NB4 (cell line): ENCODE results near the gene ZC3H7A.
A peak's percentile ranks its signal among the peaks of the same experiment; 100 is the strongest.

ENCODE experiments used
- MYC ChIP-seq: IDR thresholded peaks from 2 replicates; pipeline ENCODE4 v1.6.1; 2011; ENCODE audit warnings: low read depth, low read length
- POLR2A ChIP-seq: IDR thresholded peaks from 2 replicates; pipeline ENCODE4 v1.6.1; 2011; ENCODE audit warnings: mild to moderate bottlenecking; ENCODE audit not compliant: insufficient read length; ENCODE audit errors: extremely low read depth
- TF ChIP-seq, protein P1 (sequence below): IDR thresholded peaks from one replicate; pipeline ENCODE4 v1.5.1; 2012; ENCODE audit warnings: low read depth, low read length
- TF ChIP-seq, protein P2 (sequence below): IDR thresholded peaks from 2 replicates; pipeline ENCODE4 v1.6.1; 2011; ENCODE audit warnings: low read depth, low read length

DNA sequence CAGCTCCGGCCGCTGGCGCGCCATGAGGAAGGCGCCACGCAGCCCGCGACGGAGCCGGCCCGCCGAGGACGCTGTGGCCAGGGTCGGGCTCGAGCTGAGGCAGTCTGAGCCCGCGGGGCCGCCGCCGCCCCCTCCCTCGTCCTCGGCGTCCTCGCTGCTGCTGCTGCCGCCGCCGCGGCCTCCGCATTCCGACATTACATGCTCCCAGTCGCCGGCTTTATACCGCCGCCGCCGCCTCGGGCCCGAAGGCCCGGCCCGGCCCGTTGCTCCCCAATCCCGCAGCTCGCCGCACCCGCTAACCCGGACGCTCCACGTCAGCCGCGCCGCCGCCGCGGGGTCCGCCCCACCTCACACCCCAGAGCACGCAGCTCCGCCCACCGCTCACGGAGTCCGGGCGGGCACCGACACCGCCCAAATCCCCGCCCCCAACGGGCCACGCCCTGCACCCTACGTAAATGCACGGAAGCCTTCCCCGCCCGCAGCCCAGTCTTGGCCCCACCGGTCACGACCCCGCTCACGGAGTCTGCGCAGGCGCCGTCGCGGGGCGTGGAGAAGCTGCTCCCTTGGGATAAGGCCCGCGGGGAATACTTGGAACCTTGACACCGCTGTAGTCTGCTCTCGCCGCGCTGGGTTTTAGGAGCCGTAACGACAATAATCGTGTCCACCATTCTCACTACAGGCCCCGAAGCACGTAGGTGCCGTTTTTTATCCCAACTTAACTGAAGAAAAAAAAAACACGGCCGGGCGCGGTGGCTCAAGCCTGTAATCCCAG lies 54.3 kb downstream of the ZC3H7A start, which contains the start of gene TXNDC11:
- TF ChIP-seq, protein P1, sequence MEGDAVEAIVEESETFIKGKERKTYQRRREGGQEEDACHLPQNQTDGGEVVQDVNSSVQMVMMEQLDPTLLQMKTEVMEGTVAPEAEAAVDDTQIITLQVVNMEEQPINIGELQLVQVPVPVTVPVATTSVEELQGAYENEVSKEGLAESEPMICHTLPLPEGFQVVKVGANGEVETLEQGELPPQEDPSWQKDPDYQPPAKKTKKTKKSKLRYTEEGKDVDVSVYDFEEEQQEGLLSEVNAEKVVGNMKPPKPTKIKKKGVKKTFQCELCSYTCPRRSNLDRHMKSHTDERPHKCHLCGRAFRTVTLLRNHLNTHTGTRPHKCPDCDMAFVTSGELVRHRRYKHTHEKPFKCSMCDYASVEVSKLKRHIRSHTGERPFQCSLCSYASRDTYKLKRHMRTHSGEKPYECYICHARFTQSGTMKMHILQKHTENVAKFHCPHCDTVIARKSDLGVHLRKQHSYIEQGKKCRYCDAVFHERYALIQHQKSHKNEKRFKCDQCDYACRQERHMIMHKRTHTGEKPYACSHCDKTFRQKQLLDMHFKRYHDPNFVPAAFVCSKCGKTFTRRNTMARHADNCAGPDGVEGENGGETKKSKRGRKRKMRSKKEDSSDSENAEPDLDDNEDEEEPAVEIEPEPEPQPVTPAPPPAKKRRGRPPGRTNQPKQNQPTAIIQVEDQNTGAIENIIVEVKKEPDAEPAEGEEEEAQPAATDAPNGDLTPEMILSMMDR = no peak
- TF ChIP-seq POLR2A = peak; percentile 79
- TF ChIP-seq, protein P2, sequence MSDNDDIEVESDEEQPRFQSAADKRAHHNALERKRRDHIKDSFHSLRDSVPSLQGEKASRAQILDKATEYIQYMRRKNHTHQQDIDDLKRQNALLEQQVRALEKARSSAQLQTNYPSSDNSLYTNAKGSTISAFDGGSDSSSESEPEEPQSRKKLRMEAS = peak; percentile 55; the same call in 1 of the 2 replicates
- no peak; the same call in 1 of the 2 replicates for TF ChIP-seq MYC
